Measurements from ENCODE around the gene SPPL3.
"Not testable (repeated sequence)": the region's sequence is repeated elsewhere in the genome, so short reads cannot be mapped to it uniquely, and the experiment has no call there.

The SPPL3 gene

GRCh38 chr12:120921637-120922036 is 17.5 kb upstream of the SPPL3 start:
- FAIRE-seq (no peak), DNase-seq (ENCODE audit: insufficient read length, low spot score) (no peak)

DNA sequence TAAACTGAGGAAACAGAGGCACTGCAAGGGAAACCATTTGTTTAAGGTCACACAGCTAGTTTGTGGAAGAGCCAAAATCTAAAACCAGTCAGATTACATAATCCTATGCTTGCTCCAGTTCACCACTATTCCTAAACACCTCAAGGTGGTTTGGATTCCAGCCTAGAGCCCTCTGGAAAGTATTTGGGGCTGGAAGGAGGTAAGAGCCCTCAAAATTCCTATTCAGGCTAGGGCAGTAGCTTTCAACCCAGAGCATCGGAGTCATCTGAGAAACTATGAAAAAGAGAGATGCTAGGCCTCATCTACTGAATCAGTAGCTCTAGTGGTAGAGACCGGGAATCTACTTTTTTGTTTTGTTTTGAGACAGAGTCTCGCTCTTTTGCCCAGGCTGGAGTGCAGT is 16.0 kb upstream of the SPPL3 start:
- FAIRE-seq (no peak), DNase-seq (ENCODE audit: insufficient read length, low spot score) (no peak)

DNA sequence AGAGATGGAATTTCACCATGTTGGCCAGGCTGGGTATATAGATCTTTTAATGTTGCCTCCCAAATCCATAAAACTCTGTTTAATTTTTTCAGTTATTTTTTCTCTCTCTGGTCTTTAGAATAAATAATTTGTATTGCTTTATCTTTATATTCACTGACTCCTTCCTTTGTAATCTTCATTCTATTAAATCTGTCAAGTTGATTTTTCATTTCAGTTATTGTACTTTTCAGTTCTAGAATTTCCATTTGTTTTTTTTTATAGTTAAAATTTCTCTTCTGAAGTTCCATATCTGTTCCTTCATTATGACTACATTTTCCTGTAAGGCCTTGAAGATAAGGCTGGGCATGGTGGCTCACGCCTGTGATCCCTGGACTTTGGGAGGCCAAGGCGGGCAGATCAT is 13.6 kb upstream of the SPPL3 start:
- FAIRE-seq (no peak), DNase-seq (ENCODE audit: insufficient read length, low spot score) (no peak)

- DNase-seq (ENCODE audit: insufficient read length, low spot score) (no peak), FAIRE-seq (no peak)
These were observed 12.4 kb upstream of the SPPL3 start for GRCh38 chr12:120916561-120916960.

DNA sequence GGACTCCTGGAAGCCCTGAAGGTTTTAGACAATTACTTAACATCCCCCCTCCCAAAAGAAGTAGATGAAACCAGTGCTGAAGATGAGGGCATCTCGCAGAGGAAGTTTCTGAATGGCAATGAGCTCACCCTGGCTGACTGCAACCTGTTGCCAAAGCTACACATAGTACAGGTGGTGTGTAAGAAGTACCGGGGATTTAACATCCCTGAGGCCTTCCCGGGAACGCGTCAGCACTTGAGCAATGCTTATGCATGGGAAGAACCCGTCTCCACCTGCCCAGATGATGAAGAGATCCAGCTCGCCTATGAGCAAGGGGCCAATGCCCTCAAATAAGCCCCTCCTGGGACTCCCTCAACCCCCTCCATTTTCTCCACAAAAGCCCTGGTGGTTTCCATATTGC is 10.6 kb upstream of the SPPL3 start:
- FAIRE-seq, result no peak
- no peak for DNase-seq (ENCODE audit: insufficient read length, low spot score)

DNA sequence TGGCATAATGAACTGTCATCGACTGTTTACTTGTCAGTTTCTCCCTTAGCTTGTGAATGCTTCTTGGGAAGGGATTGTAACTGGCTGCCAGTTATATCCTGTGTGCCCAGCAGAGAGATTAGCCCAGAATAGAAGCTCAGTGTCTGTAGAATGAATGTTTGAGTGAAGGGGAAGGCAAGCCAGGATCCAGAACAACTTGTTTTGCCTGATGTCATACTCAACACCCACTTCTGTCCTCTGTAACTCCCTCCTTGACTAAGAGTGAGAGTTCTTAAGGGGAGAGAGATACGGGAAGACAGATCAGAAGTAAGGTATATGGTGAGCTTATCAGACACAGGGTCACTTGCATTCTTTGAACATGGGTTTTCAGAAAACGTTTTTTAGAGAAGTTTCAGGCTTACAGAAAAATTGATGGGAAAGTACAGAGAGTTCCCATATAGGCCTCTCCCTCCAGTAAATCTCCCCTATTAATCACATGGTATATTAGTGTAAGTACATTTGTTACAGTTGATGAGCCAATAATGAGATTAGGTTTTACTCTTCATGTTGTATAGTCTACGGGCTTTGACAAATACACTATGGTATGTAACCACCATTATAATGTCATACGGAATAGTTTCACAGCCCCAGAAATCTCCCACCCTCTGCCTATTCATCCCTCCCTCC is 5.6 kb upstream of the SPPL3 start:
- DNase-seq (ENCODE audit: insufficient read length, low spot score), result no peak
- FAIRE-seq, result no peak

DNA sequence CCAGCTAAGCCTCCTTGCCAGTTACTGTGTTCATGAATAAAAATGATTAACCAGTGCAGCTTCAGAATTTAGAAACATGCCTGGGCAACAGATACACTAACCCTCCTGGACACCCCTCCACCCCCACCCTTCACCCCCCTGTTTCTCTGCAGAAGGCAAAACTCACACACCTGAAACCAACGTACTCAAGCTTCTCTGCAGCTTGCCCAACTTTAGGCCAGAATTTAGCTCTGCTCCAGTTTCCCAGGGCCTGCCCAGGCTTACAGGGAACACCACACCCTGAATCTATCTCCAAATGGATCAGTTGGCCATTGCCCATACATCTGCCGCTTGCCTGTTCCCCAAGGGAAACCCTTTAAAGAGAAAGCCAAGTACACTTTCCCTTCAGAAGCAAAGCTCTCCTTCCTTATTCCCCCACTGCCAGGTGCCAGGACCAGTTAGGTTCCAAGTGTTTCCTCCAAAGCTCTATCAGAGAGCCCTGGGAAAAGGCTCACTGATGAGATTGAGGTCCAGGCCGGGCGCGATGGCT is 1.8 kb upstream of the SPPL3 start:
- DNase-seq (ENCODE audit: insufficient read length, low spot score), result no peak
- no peak for FAIRE-seq

DNA sequence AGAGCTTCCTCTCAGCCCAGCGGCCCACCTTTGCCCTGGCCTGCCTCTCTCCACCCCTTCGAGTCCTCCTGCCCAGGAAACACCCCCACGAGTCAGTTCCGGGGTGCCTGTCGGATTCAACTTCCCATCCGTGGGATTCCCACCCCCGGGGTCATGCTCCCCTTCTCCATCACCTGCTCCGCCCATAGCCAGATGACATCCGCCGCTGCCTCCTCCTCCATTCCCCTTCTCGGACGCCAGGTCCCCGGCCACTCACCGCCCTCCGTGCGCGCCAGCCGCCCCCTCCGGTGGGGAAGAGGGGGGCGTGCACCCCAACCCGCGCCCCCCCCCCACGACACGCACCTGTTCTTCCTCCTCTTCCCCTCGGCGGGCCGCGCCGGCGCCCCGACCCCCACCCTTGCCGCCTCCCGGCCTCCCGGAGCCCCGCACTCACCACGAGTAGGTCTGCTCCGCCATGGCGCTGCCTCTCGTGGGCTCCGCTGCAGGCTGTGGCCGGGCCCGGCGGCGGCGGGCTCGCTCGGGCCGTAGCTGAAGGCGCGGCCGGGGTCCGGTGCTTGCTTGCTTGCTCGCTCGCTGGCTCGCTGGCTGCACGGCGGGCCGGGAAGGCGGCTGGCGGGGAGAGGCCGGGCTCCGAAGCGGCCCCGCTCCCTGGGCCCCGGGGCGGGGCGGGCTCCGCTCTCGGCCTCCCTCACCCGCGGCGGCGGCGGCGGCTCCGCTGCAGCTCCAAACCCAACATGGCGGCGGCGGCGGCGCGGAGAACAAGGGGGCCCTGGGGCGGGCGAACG is 554 bp downstream of the SPPL3 start:
- FAIRE-seq (no peak), DNase-seq (ENCODE audit: insufficient read length, low spot score) (peak; percentile 56)

GRCh38 chr12:120902846-120903411 is 1.2 kb downstream of the SPPL3 start:
- DNase-seq (ENCODE audit: insufficient read length, low spot score), result no peak
- no peak for FAIRE-seq

GRCh38 chr12:120901818-120902217 is 2.3 kb downstream of the SPPL3 start:
- DNase-seq (ENCODE audit: insufficient read length, low spot score), result no peak
- no peak for FAIRE-seq

DNA sequence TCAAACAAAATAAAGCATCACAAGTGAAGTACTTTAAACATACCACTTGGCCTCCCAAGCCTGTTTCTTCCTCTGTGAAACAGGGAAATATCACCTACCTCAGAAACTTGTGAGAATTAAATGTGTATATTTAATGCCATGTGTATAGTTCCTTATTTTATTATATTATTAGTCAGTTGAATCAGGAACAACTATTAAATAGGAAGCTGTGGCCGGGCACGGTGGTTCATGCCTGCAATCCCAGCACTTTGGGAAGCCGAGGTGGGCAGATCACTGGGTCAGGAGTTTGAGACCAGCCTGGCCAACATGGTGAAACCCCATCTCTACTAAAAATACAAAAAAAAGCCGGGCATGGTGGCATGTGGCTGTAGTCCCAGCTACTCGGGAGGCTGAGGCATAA is 3.1 kb downstream of the SPPL3 start:
- FAIRE-seq, result not testable (repeated sequence)

GRCh38 chr12:120895532-120895931 is 8.6 kb downstream of the SPPL3 start:
- DNase-seq (ENCODE audit: insufficient read length, low spot score), result no peak
- no peak for FAIRE-seq

More for the DNA sequence above, 3.1 kb downstream of the SPPL3 start:
- DNase-seq (ENCODE audit: insufficient read length, low spot score), result not testable (repeated sequence)

DNA sequence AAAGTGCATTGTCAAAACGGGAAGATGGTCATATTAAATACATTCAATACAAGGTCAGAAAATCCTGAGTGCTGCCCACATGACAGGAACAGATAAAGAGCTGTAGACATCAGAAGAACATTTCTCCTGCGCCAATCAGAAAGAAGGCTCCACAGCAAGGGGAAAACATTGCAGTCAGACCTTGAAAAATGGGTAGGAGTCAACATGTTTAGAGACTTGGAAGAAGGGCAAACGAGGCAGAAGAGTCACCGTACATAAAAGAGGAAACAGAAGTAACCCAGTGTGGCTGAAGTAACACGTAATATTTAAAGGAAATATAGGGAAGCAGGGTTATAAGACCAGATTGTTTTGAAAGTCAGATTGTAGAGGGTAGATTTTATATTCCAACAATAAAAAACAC is 11.9 kb downstream of the SPPL3 start:
- DNase-seq (ENCODE audit: insufficient read length, low spot score) (no peak), FAIRE-seq (no peak)

GRCh38 chr12:120890963-120891362 is 13.2 kb downstream of the SPPL3 start:
- FAIRE-seq (no peak), DNase-seq (ENCODE audit: insufficient read length, low spot score) (no peak)

- no peak for DNase-seq (ENCODE audit: insufficient read length, low spot score)
- FAIRE-seq, result no peak
These were observed 16.7 kb downstream of the SPPL3 start for GRCh38 chr12:120887253-120888043.

DNA sequence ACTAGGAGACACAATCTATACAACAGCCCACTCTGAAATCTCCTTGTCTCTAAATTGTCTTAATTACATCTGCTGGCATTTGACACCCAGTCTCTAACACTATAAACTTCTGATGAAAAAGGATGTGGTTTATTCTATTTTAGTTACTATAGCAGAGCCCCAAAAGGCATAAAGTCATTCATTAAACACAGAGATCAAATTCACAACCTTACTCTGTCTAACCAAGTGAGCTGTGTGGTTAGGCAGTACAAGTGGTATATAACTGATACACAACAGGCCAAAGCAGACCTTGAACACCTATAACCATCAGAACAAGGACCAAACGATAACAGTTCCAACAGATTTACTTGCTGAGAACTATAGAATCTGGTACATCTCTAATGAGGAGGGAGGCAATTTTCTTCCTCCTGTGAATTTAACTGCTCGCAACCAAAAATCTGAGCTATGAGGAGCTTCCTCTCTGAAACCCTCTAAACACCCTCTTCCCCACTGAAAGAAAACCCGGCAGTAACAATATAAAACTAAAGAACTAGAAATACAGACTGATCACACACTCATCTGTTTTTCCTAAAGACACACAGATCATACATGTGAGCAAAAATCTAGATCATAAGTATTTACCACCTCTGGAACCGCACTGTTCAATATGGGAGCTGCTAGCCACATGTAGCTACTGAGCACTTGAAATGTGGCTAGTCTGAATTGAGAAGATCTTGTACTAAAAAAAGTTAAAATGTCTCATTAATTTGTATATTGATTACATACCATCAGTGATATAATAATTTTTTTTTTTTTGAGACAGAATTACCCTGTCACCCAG is 17.7 kb downstream of the SPPL3 start:
- FAIRE-seq (no peak), DNase-seq (ENCODE audit: insufficient read length, low spot score) (no peak)

DNA sequence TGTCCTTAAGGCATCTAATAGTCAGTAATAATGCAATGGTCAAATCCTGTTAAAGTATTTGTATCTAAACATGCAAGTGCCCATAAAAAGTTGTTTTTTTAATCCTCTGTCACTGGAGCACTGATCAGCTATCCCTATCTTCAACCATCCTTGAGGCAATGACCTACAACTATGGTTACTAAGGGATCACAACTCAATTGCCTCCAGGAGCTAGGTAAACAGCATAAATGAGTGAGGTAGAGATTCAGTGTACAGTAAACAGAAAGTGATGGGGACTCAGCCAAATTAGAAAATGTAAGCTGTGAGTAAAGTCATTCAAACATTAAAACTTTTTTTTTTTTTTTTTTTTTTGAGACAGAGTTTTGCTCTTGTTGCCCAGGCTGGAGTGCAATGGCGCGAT is 18.6 kb downstream of the SPPL3 start:
- FAIRE-seq (no peak), DNase-seq (ENCODE audit: insufficient read length, low spot score) (no peak)

- DNase-seq (ENCODE audit: insufficient read length, low spot score) (no peak), FAIRE-seq (no peak)
These were observed 19.5 kb downstream of the SPPL3 start for GRCh38 chr12:120884644-120885043.

DNA sequence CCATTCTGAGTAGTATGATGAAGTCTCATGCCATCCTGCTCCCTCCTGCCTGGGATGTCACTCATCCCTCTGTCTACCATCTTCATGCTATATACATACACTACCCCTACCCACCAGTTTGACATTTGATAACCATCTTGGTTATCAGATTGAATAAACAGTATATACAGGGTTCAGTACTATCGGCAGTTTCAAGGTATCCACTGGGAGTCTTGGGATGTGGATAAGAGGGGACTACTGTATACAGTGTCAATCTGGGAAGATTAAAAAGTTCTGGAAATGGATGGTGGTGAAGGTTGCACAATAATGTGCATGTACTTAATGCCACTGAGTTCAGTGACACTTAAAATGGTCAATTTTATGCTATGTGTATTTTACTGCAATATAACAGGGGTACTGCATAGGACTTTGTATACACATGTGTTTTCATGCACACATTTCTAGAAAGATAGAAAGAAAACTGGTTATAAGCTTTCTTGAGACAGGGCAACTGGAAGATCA is 22.1 kb downstream of the SPPL3 start:
- no peak for FAIRE-seq
- no peak for DNase-seq (ENCODE audit: insufficient read length, low spot score)

- no peak for FAIRE-seq
- DNase-seq (ENCODE audit: insufficient read length, low spot score), result no peak
These were observed 24.3 kb downstream of the SPPL3 start for GRCh38 chr12:120879718-120880300.

Data from HTR-8/SVneo (cell line).